ENCODE results near the gene ATP11A.

ATP11A gene

GRCh38 chr13:112812306-112813055 lies 122.6 kb downstream of the ATP11A start:
- in situ Hi-C loops (cut with MboI; ENCODE audit: low sequenced_read_pairs), result no loop called here

- in situ Hi-C loops (cut with MboI; ENCODE audit: low sequenced_read_pairs), result no loop called here
Measured at GRCh38 chr13:112813552-112813951, 123.7 kb downstream of the ATP11A start.

DNA sequence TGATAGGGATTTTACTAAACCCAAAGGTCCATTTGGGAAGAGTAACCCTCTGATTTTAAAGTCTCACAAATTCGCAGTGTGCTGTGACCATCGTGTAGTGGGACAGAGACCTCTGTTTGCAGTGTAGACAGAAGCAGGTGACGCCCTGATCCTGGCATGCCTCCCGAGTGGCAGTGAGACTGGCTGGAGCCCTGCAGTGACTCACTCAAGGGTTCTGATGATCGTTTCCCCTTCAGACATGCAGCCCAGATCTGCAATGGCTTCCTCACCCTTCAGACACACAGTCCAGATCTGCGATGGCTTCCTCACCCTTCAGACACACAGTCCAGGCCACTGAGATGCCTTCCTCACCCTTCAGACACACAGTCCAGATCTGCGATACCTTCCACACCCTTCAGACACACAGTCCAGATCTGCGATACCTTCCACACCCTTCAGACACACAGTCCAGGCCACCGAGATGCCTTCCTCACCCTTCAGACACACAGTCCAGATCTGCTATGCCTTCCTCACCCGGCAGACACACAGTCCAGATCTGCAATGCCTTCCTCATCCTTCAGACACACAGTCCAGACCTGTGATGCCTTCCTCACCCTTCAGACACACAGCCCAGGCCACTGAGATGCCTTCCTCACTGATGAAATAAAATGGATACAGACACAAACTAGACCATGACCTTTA lies 125.2 kb downstream of the ATP11A start:
- in situ Hi-C loops (cut with MboI; ENCODE audit: low sequenced_read_pairs), result no loop called here

DNA sequence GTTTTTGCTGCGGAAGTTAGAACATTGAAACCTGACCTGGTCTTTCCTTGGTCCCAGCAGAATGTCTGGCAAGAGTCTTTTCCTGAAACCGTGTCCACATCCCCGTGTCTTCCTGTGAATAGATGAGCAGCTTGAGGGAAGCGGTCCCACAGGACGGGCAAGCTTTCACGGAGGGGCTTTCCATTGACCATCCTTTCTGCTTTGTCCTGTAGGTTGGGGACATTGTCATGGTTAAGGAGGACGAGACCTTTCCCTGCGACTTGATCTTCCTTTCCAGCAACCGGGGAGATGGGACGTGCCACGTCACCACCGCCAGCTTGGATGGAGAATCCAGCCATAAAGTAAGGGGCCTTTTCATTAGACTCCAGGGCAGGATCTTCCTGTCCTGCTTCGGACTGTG lies 126.0 kb downstream of the ATP11A start:
- in situ Hi-C loops (cut with MboI; ENCODE audit: low sequenced_read_pairs), result no loop called here

DNA sequence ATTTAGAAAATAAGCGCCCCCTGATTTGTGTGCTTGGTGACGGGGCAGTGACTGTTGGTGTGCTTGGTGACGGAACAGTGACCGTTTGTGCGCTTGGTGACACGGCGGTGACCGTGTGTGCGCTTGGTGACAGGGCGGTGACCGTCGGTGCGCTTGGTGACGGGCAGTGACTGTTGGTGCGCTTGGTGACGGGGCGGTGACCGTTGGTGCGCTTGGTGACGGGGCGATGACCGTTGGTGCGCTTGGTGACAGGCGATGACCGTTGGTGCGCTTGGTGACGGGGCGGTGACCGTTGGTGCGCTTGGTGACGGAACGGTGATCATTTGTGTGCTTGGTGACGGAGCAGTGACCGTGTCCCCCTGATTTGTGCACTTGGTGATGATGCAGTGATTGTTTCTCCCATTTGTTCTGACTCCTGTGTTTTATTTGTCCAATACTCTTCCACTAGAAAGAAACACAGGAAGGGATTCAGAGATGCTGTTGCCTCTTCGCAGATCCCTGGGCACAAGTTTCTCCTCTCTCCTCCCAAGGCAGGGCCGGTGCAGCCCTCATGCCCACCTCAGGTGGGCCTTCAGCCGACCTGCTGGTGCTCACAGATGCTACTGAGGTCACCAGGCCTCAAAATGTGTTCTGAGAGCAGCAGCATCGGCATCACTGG lies 128.3 kb downstream of the ATP11A start:
- in situ Hi-C loops (cut with MboI; ENCODE audit: low sequenced_read_pairs), result no loop called here

DNA sequence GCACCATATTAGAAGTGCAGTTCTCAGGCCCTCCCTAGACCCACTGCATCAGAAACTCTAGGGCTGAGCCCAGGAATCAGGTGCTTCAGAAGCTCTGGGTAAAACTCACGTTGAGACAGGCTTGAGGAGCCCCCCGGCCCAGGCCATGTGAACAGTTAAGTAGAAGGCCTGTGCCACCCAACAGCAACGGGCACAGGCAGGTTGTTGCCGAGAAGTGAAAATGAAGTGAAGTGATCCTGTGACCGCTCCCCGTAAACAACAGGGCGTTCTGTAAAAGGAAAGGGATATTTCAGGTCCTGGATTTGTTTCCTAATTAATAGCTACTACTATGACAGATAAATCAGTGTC lies 128.8 kb downstream of the ATP11A start:
- in situ Hi-C loops (cut with MboI; ENCODE audit: low sequenced_read_pairs), result no loop called here

- in situ Hi-C loops (cut with MboI; ENCODE audit: low sequenced_read_pairs), result no loop called here
Measured at GRCh38 chr13:112819111-112819510, 129.3 kb downstream of the ATP11A start.

DNA sequence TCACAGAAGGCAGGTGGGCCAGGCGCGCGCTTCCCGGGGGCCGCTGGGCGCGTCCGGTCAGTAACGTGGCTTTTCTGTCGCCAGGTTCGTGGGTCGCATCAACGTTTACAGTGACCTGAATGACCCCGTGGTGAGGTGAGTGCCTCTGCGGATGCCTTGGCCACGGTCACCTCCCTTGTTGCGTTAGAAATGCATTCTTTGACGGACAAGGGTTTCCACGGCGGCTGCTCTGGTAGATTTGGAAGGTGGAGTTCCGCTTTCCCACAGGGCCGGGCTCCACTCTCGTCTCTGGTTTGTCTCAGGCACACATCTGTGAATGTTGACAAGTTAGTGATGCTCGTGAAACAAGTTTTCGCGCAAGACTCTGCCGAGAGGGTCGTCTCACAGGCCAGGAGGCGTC lies 130.0 kb downstream of the ATP11A start:
- in situ Hi-C loops (cut with MboI; ENCODE audit: low sequenced_read_pairs), result no loop called here

GRCh38 chr13:112820318-112820717 lies 130.5 kb downstream of the ATP11A start:
- in situ Hi-C loops (cut with MboI; ENCODE audit: low sequenced_read_pairs), result no loop called here

DNA sequence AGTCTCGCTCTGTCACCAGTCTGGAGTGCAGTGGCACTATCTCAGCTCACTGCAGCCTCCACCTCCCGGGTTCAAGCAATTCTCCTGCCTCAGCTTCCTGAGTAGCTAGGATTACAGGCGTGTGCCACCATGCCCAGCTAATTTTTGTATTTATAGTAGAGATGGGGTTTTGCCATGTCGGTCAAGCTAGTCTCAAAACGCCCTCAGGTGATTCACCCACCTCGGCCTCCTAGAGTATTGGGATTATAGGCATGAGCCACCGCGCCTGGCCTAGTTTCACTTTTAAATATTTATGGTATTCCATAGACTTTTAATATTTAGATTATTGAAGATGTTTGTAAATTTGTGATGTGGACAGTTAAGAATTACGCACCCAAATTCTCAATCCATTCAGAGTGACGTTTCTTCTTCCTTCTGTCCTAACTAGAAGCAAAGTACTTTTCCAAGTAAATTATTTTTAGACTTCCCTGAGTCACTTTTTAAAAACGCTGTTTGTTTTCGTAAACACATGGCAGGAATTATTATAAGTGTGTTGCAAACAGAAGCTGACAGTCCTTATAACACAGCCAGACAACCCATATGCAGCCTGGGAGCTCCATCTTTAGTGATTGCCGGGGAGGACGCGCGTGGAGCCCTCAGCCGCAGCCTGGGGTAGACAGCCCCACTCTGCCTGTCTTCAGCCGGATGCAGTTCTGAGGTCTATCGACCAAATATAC lies 131.7 kb downstream of the ATP11A start:
- in situ Hi-C loops (cut with MboI; ENCODE audit: low sequenced_read_pairs), result no loop called here

DNA sequence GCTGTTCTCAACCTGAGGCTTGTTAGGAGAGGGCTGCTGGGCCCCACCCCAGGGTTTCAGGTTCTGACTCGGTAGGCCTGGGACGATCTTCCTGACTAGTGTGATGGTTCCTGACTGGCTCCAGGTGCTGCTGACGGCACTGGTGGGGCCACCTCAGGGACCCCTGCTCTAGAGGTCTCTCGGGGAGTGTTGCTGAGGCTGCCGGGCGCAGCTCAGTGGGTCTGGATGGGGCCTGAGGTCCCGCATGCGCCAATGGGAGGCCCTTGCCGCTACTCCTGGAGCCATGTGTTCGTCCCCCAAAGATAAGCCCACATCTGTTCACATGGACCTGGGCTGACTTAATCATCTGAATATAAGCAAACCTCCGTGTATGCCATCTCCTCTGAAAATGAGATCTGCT lies 133.0 kb downstream of the ATP11A start:
- in situ Hi-C loops (cut with MboI; ENCODE audit: low sequenced_read_pairs), result no loop called here

GRCh38 chr13:112824429-112824828 lies 134.6 kb downstream of the ATP11A start:
- in situ Hi-C loops (cut with MboI; ENCODE audit: low sequenced_read_pairs), result no loop called here

- in situ Hi-C loops (cut with MboI; ENCODE audit: low sequenced_read_pairs), result no loop called here
Measured at GRCh38 chr13:112825071-112825470, 135.2 kb downstream of the ATP11A start.

GRCh38 chr13:112825875-112826274 lies 136.0 kb downstream of the ATP11A start:
- in situ Hi-C loops (cut with MboI; ENCODE audit: low sequenced_read_pairs), result no loop called here

DNA sequence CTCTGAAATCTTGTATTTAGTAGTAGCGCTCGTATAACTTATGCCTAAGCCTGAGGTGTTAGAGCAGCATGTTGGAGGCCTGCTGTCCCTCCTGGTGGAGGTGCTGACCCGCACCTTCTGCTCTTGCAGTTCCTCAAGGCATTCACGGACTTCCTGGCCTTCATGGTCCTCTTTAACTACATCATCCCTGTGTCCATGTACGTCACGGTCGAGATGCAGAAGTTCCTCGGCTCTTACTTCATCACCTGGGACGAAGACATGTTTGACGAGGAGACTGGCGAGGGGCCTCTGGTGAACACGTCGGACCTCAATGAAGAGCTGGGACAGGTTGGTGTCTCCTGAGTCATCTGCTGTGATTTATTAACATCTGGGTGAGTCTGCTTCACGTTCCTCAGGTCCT lies 136.7 kb downstream of the ATP11A start:
- in situ Hi-C loops (cut with MboI; ENCODE audit: low sequenced_read_pairs), result no loop called here

DNA sequence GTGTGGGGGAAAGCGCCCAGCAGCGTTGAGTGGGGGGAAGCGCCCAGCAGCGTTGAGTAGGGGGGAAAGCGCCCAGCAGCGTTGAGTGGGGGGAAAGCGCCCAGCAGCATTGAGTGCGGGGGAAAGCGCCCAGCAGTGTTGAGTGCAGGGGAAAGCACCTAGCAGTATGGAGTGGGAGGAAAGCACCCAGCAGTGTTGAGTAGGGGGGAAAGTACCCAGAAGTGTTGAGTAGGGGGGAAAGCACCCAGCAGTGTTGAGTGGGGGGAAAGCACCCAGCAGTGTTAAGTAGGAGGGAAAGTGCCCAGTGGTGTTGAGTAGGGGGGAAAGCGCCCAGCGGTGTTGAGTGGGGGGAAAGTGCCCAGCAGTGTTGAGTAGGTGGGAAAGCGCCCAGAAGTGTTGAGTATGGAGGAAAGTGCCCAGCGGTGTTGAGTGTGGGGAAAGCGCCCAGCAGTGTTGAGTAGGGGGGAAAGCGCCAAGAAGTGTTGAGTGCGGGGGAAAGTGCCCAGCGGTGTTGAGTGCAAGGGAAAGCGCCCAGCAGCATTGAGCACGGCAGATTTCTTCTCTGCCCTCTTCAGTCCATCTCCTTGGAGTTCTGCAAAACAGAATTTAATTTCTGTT lies 138.4 kb downstream of the ATP11A start:
- in situ Hi-C loops (cut with MboI; ENCODE audit: low sequenced_read_pairs), result no loop called here

GRCh38 chr13:112828756-112829155 lies 138.9 kb downstream of the ATP11A start:
- in situ Hi-C loops (cut with MboI; ENCODE audit: low sequenced_read_pairs), result no loop called here

DNA sequence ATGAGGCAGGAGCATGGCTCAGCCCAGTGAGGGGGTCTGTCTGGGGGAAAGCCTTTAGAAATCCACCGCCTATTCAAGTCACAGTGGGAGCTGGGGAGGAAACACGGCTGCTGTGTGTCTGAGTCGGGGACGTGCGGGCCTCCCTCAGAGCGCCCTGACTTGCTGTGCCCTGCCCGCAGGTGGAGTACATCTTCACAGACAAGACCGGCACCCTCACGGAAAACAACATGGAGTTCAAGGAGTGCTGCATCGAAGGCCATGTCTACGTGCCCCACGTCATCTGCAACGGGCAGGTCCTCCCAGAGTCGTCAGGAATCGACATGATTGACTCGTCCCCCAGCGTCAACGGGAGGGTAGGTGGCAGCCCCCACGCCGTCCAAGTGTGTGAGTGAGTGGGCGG lies 141.4 kb downstream of the ATP11A start:
- in situ Hi-C loops (cut with MboI; ENCODE audit: low sequenced_read_pairs), result no loop called here

- in situ Hi-C loops (cut with MboI; ENCODE audit: low sequenced_read_pairs), result no loop called here
Measured at GRCh38 chr13:112831801-112832200, 142.0 kb downstream of the ATP11A start.

DNA sequence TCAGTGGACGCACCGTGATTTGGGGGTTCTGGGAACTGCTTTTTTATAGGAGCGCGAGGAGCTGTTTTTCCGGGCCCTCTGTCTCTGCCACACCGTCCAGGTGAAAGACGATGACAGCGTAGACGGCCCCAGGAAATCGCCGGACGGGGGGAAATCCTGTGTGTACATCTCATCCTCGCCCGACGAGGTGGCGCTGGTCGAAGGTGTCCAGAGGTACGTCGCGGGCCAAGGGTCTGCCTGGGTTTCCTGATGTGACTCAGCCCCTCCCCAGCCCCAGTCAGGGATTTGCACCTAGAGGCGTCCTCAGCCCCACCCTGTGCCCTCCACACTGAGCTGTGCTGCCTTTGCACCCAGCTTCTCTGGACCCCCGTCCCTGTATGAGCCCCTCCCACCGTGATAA lies 143.0 kb downstream of the ATP11A start:
- in situ Hi-C loops (cut with MboI; ENCODE audit: low sequenced_read_pairs), result no loop called here
